ENCODE results near the gene KIAA1217. TPM values are rescaled to one million over a fixed set of nuclear protein-coding genes. Genes with fewer than 3 reads are reported as not detected.

The KIAA1217 gene
- total and polyA plus RNA-seq, 2 of the 4 experiments (the other 2 are of a cell fraction), result 3.4 to 4.4 TPM

DNA sequence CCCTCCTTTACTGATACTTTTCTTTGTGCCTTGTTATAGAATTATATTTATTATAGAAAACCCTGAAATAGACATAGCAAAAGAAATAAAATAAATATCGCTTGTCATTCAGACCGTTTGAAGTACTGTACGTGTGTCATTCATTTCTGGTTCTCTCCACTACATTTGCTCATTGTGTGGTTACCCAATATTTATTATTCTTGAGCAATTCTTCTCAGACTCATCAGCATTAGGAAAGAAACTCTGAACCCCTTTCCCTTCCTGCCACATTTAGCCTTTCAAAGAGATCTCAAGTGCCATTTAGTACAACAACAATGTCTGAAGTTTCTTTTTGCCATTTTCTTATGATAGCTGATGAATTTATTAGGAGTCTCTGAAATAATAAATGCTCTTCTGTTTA, 154.1 kb downstream of the KIAA1217 start:
- Histone ChIP-seq H3K4ac (ENCODE audit: low read depth, low read length) (no peak overlapping the region), H3K9me1 (ENCODE audit: insufficient read depth, low read length) (no peaks in the 10 kb centered on the region), H4K5ac (ENCODE audit: low read depth, low read length) (no peak overlapping the region), H3K79me1 (ENCODE audit: low read depth in 1 of 2, low read length in 2 of 2) (no peaks in the 10 kb centered on the region), H3K14ac (replicated peaks; ENCODE audit: low read depth, low read length) (no peak overlapping the region), H3K18ac (ENCODE audit: low read depth, low read length) (no peak overlapping the region), H3K23ac (ENCODE audit: low read depth, low read length) (no peak overlapping the region), H3K4me1 (ENCODE audit: control insufficient read depth, insufficient read depth, low read length) (no peaks in the 10 kb centered on the region), H2AK5ac (ENCODE audit: low read depth, low read length) (no peak overlapping the region), H2AK9ac (replicated peaks; ENCODE audit: low read depth, low read length, poor library complexity) (no peak overlapping the region), H4K91ac (ENCODE audit: insufficient read depth, low read depth, low read length) (no peak overlapping the region), H4K8ac (ENCODE audit: low read depth in 2 of 2, low read length in 2 of 2) (no peak overlapping the region), H2BK5ac (ENCODE audit: low read depth, low read length, poor library complexity, severe bottlenecking) (no peak overlapping the region), H3K56ac (ENCODE audit: extremely low read depth, insufficient read depth, low read length) (no peak overlapping the region), H3K9ac (ENCODE audit: low read depth, low read length) (no peak overlapping the region), H2BK15ac (ENCODE audit: low read depth, low read length) (no peak overlapping the region), H2AFZ (replicated peaks; ENCODE audit: low read length, poor library complexity) (no peak overlapping the region), H3K4me3 (ENCODE audit: insufficient read depth, low read depth, low read length) (no peak overlapping the region), H3K36me3 (ENCODE audit: control insufficient read depth, insufficient read depth, low read length) (no peaks in the 10 kb centered on the region), H3K4me2 (ENCODE audit: low read depth, low read length) (no peak overlapping the region), H2BK120ac (ENCODE audit: low read depth, low read length) (no peak overlapping the region), H3K9me3 (ENCODE audit: control insufficient read depth, insufficient read depth, low read length) (no peaks in the 10 kb centered on the region), H4K20me1 (ENCODE audit: insufficient read depth, low read length) (no peaks in the 10 kb centered on the region), H2BK20ac (ENCODE audit: low read depth, low read length) (no peak overlapping the region), H3K27me3 (ENCODE audit: control insufficient read depth, insufficient read depth, low read length) (peaks cover 2% of the 10 kb centered on the region; the same call in 1 of the 2 replicates), H3K27ac (ENCODE audit: insufficient read depth, low read length) (no peak overlapping the region)
- in situ Hi-C loops (cut with MboI; ENCODE audit: low sequenced_read_pairs), result loop anchor here (10.0 to 25.0 kb wide), 3 partner anchors 142 to 1201 kb away; no protein-coding TSS in a partner anchor
- ChIA-PET CTCF (no interaction called here), POLR2A (ENCODE audit: unreplicated experiment) (no interaction called here)
- TF ChIP-seq CEBPB (IDR thresholded peaks at IDR 0.05; ENCODE audit: low read depth, low read length) (peak; percentile 95), RAD21 (IDR thresholded peaks at IDR 0.05; ENCODE audit: low read length) (no peak)
- ATAC-seq (ENCODE audit: low read depth), result peak; percentile 37; the same call in 1 of the 2 replicates
- BruUV-seq (replicated peaks), result no TSS peak
- peak; percentile 57 for DNase-seq
- intact Hi-C loops (cut with micrococcal nuclease), result loop anchor here (5.0 kb wide), 1 partner anchor 156 kb away; the partner anchor contains the start of gene KIAA1217
- 10% methylated on average over 2 of the region's 3 CpGs; no CpG with 5 or more reads in 1 of the 2 experiments for WGBS, 2 experiments (ENCODE audit: extremely low coverage in 2 of 2, insufficient read length in 1 of 2)
- dilution Hi-C loops (cut with HindIII; ENCODE audit: low sequenced_read_pairs, unreplicated experiment), result no loop called here
